HEK293 (cell line): ENCODE measurements around the gene TRAM2.

Source experiments
- HOXD13 ChIP-seq: sonication (generic); formaldehyde crosslinking; IDR thresholded peaks from 2 replicates; pipeline ENCODE4 v1.8.0; 2022; ENCODE audit warnings: missing genetic modification reagents, borderline replicate concordance
- IKZF3 ChIP-seq: fragments of 450-650 bp; IDR thresholded peaks from 2 replicates; pipeline ENCODE4 v1.5.0; 2018; ENCODE audit warnings: missing biosample characterization, mild to moderate bottlenecking, missing genetic modification characterization, moderate library complexity
- TCF7L2 ChIP-seq: IDR thresholded peaks from 2 replicates; pipeline ENCODE4 v1.6.1; 2011; ENCODE audit warnings: low read depth, mild to moderate bottlenecking, inconsistent platforms, low read length, moderate library complexity, borderline replicate concordance
- ZNF24 ChIP-seq: fragments of 450-650 bp; formaldehyde crosslinking; IDR thresholded peaks from 2 replicates; pipeline ENCODE4 v1.5.1; 2016; ENCODE audit warnings: missing biosample characterization, missing genetic modification characterization
- ZNF37A ChIP-seq: fragments of 450-650 bp; IDR thresholded peaks from 2 replicates; pipeline ENCODE4 v1.5.1; 2018; ENCODE audit warnings: missing biosample characterization, missing genetic modification characterization
- ZNF785 ChIP-seq: fragments of 450-650 bp; formaldehyde crosslinking; IDR thresholded peaks from 2 replicates; pipeline ENCODE4 v1.5.1; 2016; ENCODE audit warnings: missing biosample characterization, missing genetic modification characterization
- TF ChIP-seq, protein P1 (sequence below): fragments of 450-650 bp; formaldehyde crosslinking; IDR thresholded peaks from 2 replicates; pipeline ENCODE4 v1.5.1; 2016; ENCODE audit warnings: missing biosample characterization, missing genetic modification characterization
- TF ChIP-seq, protein P2 (sequence below): sonication (generic); formaldehyde crosslinking; IDR thresholded peaks from 2 replicates; pipeline ENCODE4 v1.8.1; 2022; ENCODE audit warnings: mild to moderate bottlenecking, moderate library complexity, missing genetic modification reagents

DNA sequence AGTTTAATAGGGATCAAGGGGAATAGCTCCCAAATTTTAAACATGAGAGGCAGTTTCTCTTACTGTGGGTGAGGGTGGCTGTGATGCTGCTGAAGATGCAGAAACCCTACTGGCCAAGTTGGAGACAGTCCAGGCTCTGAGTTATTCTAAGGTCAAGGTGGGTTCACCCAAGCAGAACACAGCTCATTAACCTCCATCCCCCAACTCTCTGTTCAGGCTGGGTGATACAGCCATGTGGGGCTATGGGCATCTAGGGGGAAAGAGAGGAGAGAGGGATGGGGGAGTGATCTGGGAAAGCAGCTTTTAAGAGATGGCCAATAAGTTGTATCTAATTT is 18.9 kb upstream of the TRAM2 start:
- TF ChIP-seq, protein P1, sequence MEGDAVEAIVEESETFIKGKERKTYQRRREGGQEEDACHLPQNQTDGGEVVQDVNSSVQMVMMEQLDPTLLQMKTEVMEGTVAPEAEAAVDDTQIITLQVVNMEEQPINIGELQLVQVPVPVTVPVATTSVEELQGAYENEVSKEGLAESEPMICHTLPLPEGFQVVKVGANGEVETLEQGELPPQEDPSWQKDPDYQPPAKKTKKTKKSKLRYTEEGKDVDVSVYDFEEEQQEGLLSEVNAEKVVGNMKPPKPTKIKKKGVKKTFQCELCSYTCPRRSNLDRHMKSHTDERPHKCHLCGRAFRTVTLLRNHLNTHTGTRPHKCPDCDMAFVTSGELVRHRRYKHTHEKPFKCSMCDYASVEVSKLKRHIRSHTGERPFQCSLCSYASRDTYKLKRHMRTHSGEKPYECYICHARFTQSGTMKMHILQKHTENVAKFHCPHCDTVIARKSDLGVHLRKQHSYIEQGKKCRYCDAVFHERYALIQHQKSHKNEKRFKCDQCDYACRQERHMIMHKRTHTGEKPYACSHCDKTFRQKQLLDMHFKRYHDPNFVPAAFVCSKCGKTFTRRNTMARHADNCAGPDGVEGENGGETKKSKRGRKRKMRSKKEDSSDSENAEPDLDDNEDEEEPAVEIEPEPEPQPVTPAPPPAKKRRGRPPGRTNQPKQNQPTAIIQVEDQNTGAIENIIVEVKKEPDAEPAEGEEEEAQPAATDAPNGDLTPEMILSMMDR (tag by site-specific recombination): no peak
- TF ChIP-seq, protein P2, sequence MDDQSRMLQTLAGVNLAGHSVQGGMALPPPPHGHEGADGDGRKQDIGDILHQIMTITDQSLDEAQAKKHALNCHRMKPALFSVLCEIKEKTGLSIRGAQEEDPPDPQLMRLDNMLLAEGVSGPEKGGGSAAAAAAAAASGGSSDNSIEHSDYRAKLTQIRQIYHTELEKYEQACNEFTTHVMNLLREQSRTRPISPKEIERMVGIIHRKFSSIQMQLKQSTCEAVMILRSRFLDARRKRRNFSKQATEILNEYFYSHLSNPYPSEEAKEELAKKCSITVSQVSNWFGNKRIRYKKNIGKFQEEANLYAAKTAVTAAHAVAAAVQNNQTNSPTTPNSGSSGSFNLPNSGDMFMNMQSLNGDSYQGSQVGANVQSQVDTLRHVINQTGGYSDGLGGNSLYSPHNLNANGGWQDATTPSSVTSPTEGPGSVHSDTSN (CRISPR knock-in tag): no peak
- TF ChIP-seq IKZF3 (tag by site-specific recombination) (no peak), TCF7L2 (no peak), HOXD13 (no peak), ZNF24 (tag by site-specific recombination) (no peak), ZNF785 (tag by site-specific recombination) (no peak), ZNF37A (tag by site-specific recombination) (no peak)
